Astrocyte of the spinal cord (primary cell): ENCODE results near the gene TCF7.
A peak's percentile ranks its signal among the peaks of the same experiment; 100 is the strongest.

Source experiments
- DNase-seq: peaks from one replicate; pipeline ENCODE4 v3.0.0; 2011; ENCODE audit warnings: low read depth, low spot score
- H3K4me3 ChIP-seq: 2 replicates; pipeline ENCODE4 v1.5.1; 2011; ENCODE audit warnings: low read depth, mild to moderate bottlenecking, low read length, moderate library complexity
- in situ Hi-C: cut with HindIII; loops from 2 replicates; pipeline ENCODE4 v1.10.0; 2017; ENCODE audit warnings: low sequenced_read_pairs
- TF ChIP-seq, protein P1 (sequence below): IDR thresholded peaks from 2 replicates; pipeline ENCODE4 v1.5.1; 2012; ENCODE audit warnings: low read depth, mild to moderate bottlenecking, low read length, inconsistent platforms

Gene TCF7

GRCh38 chr5:134095887-134096589 lies 18.4 kb upstream of the TCF7 start:
- TF ChIP-seq, protein P1, sequence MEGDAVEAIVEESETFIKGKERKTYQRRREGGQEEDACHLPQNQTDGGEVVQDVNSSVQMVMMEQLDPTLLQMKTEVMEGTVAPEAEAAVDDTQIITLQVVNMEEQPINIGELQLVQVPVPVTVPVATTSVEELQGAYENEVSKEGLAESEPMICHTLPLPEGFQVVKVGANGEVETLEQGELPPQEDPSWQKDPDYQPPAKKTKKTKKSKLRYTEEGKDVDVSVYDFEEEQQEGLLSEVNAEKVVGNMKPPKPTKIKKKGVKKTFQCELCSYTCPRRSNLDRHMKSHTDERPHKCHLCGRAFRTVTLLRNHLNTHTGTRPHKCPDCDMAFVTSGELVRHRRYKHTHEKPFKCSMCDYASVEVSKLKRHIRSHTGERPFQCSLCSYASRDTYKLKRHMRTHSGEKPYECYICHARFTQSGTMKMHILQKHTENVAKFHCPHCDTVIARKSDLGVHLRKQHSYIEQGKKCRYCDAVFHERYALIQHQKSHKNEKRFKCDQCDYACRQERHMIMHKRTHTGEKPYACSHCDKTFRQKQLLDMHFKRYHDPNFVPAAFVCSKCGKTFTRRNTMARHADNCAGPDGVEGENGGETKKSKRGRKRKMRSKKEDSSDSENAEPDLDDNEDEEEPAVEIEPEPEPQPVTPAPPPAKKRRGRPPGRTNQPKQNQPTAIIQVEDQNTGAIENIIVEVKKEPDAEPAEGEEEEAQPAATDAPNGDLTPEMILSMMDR = no peak
- in situ Hi-C loops = no loop called here
- no peak for DNase-seq
- H3K4me3 ChIP-seq = no peak overlapping the region

- in situ Hi-C loops = no loop called here
- TF ChIP-seq, protein P1 = no peak
- peak; percentile 59 for DNase-seq
- no peak overlapping the region for H3K4me3 ChIP-seq
These were observed 17.2 kb upstream of the TCF7 start for GRCh38 chr5:134097211-134097749.

DNA sequence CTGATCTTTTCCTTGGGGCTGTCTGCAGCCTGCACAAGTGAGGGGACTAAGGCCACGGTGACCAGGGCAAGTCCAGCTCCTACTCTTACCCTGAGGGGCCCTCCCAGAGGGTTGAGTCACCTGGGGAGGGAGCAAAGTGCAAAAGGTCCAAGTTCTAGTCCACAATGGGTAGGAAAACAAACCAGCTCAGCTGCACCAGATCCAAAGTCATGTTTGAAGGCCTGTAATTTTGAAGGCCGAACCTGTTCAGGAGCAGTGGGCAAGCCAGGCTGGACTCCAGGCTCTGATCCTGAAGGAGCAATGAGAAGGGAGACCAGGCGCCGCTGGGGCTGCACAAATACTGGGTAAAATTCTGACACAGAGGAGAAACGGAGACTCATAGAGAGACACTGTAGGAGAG lies 15.8 kb upstream of the TCF7 start:
- no peak overlapping the region for H3K4me3 ChIP-seq
- in situ Hi-C loops = no loop called here
- TF ChIP-seq, protein P1 = no peak
- DNase-seq = no peak

DNA sequence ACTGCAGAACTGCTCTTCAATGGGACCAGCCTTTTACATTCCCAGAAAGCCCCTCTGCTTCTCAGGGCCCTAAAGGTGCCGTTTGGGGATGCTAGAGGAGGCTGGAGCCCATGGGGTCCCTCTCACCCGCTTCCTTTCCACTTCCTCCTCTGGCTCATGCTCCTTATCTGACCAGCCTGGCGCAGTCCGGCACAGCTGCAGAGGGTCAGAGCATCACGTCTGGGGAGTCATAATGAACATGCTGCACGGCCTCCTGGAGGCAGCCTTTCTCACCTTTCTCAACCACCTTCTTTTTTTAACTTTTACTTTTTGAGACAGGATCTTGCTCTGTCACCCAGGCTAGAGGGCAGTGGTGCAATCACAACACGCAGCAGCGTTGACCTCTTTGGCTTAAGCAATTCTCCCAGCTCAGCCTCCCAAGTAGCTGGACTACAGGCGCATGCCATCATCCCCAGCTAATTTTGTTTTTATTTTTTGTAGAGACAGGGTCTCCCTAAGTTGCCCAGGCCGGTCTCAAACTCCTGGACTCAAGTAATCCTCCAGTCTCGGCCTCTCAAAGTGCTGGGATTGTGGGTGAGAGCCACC lies 15.1 kb upstream of the TCF7 start:
- TF ChIP-seq, protein P1 = no peak
- in situ Hi-C loops = no loop called here
- no peak for DNase-seq
- H3K4me3 ChIP-seq = no peak overlapping the region

GRCh38 chr5:134099939-134100282 lies 14.6 kb upstream of the TCF7 start:
- no peak overlapping the region for H3K4me3 ChIP-seq
- in situ Hi-C loops = no loop called here
- TF ChIP-seq, protein P1 = no peak
- no peak for DNase-seq

DNA sequence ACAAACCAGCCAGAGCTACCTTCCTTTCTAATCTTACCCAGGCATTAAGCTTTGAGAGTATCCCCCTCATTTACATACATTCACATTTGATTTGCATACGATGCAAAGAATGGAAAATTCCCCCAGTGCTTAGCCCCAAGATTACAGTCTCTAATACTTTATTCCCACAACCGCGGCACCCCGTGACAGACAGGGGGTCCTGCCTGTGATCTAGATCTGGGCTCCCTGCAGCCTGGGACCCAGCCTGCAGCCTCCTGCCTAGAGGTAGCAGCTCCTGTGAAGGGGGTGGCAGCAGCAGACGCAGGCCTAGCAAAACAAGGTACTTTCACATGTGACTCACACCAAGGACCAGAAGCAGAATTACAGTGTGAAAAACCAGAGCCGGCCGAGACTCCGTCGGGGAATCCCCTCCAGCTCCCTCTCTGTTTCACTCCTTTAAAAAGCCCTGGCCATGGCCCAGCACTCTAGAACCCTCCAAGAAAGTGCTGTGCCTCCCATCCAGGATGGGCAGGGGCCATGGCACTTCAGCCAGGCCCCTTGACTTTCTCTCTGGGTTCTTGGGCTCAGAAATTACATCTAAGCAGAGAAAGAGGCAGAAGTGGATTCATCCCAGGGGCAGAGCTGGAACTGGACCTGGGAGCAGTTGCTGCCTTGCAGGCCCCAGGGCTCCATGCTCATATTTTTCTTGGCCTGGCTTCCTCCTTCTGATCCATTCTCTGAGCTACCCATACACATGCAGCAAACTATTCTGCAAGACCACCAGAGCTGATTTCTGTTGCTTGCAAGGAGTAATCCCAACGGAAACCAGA lies 14.0 kb upstream of the TCF7 start:
- TF ChIP-seq, protein P1 = no peak
- H3K4me3 ChIP-seq = no peak overlapping the region
- in situ Hi-C loops = no loop called here
- DNase-seq = peak; percentile 80
